Hepatocyte (in vitro differentiated cells): ENCODE results near the gene CCDC93. TPM values are rescaled to one million over a fixed set of nuclear protein-coding genes. Genes with fewer than 3 reads are reported as not detected.
A peak's percentile ranks its signal among the peaks of the same experiment; 100 is the strongest.

Experiments
- DNase-seq: peaks from one replicate; pipeline ENCODE4 v3.0.0-alpha.2; 2016; ENCODE audit warnings: low spot score
- H2AFZ ChIP-seq: fragments of 200-600 bp; sonication (generic); 2 replicates; pipeline ENCODE4 v1.6.0; 2016; ENCODE audit warnings: antibody characterized with exemption, mild to moderate bottlenecking
- H3K27ac ChIP-seq: fragments of 200-600 bp; sonication (generic); 2 replicates; pipeline ENCODE4 v1.5.1; 2016; ENCODE audit warnings: mild to moderate bottlenecking
- H3K27me3 ChIP-seq: fragments of 200-600 bp; sonication (generic); 2 replicates; pipeline ENCODE4 v1.6.1; 2016
- H3K36me3 ChIP-seq: fragments of 200-600 bp; sonication (generic); replicated peaks from 2 replicates; pipeline ENCODE4 v1.5.1; 2016; ENCODE audit warnings: low read depth; ENCODE audit not compliant: insufficient read depth
- H3K4me1 ChIP-seq: fragments of 200-600 bp; sonication (generic); 2 replicates; pipeline ENCODE4 v1.5.1; 2016; ENCODE audit warnings: mild to moderate bottlenecking, moderate library complexity; ENCODE audit not compliant: insufficient read depth
- H3K4me2 ChIP-seq: fragments of 200-600 bp; sonication (generic); 2 replicates; pipeline ENCODE4 v1.6.0; 2016
- H3K4me3 ChIP-seq: fragments of 200-600 bp; sonication (generic); 2 replicates; pipeline ENCODE4 v1.5.1; 2016; ENCODE audit warnings: mild to moderate bottlenecking
- H3K79me2 ChIP-seq: fragments of 200-600 bp; sonication (generic); 2 replicates; pipeline ENCODE4 v1.6.0; 2017; ENCODE audit warnings: mild to moderate bottlenecking
- H3K9me2 ChIP-seq: fragments of 200-600 bp; sonication (generic); replicated peaks from 2 replicates; pipeline ENCODE4 v1.6.0; 2017; ENCODE audit warnings: mild to moderate bottlenecking; ENCODE audit not compliant: insufficient read depth
- H3K9me3 ChIP-seq: fragments of 200-600 bp; sonication (generic); 2 replicates; pipeline ENCODE4 v1.5.1; 2016; ENCODE audit warnings: low read depth, mild to moderate bottlenecking
- H4K20me1 ChIP-seq: fragments of 200-600 bp; sonication (generic); 2 replicates; pipeline ENCODE4 v1.6.0; 2016; ENCODE audit warnings: mild to moderate bottlenecking; ENCODE audit not compliant: insufficient read depth, poor library complexity, severe bottlenecking
- CTCF ChIP-seq: fragments of 200-600 bp; sonication (generic); IDR thresholded peaks from 2 replicates; pipeline ENCODE4 v1.5.1; 2016; ENCODE audit warnings: antibody characterized with exemption, mild to moderate bottlenecking; ENCODE audit not compliant: poor library complexity
- EZH2 ChIP-seq: fragments of 200-600 bp; sonication (generic); IDR thresholded peaks from 2 replicates; pipeline ENCODE4 v1.6.1; 2016; ENCODE audit warnings: antibody characterized with exemption, mild to moderate bottlenecking, borderline replicate concordance
- EZH2phosphoT487 ChIP-seq: fragments of 200-600 bp; sonication (generic); IDR thresholded peaks from one replicate; pipeline ENCODE4 v1.6.1; 2018; ENCODE audit warnings: antibody characterized with exemption, mild to moderate bottlenecking, low read depth, moderate library complexity; ENCODE audit not compliant: unreplicated experiment, severe bottlenecking
- whole genome bisulfite sequencing: methylation state at CpG from one replicate; pipeline ENCODE4 v1.1.6; 2016; ENCODE audit warnings: low lambda C conversion rate; ENCODE audit errors: missing lambda C conversion rate; 5-methylcytosine and 5-hydroxymethylcytosine counted together
- polyA plus RNA-seq: library from polyadenylated mRNA; unstranded; fragments of >200 nt; fragmentation: Nextera tagmentation; extraction: Ambion mirVana; gene quantifications from 2 replicates; pipeline ENCODE4 v1.2.1, GENCODE V29; 2016
- total RNA-seq: library from RNA; depleted of rRNA; stranded (reverse); fragments of >200 nt; gene quantifications from 2 replicates; pipeline ENCODE4 v1.2.3, GENCODE V29; 2014

Gene CCDC93
- total and polyA plus RNA-seq, 2 experiments from 2014 or later: 13.2 to 37.4 TPM

DNA sequence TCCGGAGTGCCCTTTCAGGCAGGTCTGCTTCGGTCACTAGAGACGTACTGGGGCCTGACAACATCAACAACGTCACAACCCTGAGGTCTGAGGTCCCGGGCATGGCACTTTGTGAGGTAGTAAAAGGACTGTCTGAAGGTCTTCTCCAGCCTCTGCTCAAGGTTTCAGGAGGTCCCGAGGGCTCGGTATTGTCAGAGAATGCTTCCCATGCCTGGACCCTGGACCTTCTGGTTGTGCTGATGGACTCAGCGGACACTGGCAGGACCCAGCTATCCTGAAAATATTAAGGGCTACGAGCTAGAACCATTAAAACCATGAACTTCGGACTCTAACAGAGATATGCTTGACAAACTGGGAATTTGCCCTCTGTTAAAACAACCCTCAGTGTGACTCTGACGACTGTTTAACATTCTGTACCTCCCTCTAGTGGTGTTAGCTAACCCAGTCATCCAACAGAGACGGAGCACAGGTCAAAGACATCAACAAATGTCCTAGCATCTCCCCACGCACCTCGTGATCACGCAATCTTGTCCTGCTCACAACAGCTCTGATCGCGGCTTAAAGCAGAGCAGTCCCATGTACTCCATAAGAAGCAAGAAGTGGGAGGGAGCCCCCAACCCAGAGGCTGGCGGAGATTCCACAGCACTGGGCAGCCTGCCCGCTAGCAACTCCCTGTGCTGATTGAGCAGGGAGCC, 96.5 kb downstream of the CCDC93 start:
- Histone ChIP-seq H3K27me3 (no peaks in the 10 kb centered on the region), H3K4me2 (peak overlapping the region; percentile 21), H3K79me2 (no peaks in the 10 kb centered on the region), H3K36me3 (no peaks in the 10 kb centered on the region), H3K27ac (peak overlapping the region; percentile 59), H3K4me1 (no peaks in the 10 kb centered on the region), H3K4me3 (no peak overlapping the region), H2AFZ (no peak overlapping the region), H3K9me2 (no peaks in the 10 kb centered on the region), H4K20me1 (no peaks in the 10 kb centered on the region), H3K9me3 (no peaks in the 10 kb centered on the region)
- 77% methylated on average over 19 of the region's 19 CpGs for WGBS
- peak; percentile 70 for DNase-seq
- peak; percentile 50 for TF ChIP-seq CTCF
- no peak for TF ChIP-seq EZH2

DNA sequence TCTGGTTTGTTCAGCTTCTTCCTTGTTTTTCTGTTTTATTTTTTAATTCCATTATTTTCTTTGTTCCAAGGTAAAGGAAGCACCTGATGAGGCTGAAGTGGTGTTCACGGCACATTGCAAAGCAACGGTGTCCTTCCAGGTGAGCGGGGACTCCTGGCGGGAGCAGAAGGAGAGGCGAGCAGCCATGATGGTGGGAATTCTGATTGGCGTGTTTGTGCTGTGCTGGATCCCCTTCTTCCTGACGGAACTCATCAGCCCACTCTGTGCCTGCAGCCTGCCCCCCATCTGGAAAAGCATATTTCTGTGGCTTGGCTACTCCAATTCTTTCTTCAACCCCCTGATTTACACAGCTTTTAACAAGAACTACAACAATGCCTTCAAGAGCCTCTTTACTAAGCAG, 110.9 kb downstream of the CCDC93 start:
- Histone ChIP-seq H3K27me3 (no peaks in the 10 kb centered on the region), H3K4me1 (no peaks in the 10 kb centered on the region), H3K36me3 (no peaks in the 10 kb centered on the region), H3K4me3 (no peak overlapping the region), H2AFZ (no peak overlapping the region), H3K79me2 (no peaks in the 10 kb centered on the region), H3K9me2 (no peaks in the 10 kb centered on the region), H3K27ac (no peak overlapping the region), H3K4me2 (no peak overlapping the region), H4K20me1 (no peaks in the 10 kb centered on the region), H3K9me3 (no peaks in the 10 kb centered on the region)
- no peak for DNase-seq
- 89% methylated on average over 7 of the region's 7 CpGs for WGBS
- TF ChIP-seq EZH2phosphoT487: no peak
- no peak for TF ChIP-seq EZH2
- no peak for TF ChIP-seq CTCF

DNA sequence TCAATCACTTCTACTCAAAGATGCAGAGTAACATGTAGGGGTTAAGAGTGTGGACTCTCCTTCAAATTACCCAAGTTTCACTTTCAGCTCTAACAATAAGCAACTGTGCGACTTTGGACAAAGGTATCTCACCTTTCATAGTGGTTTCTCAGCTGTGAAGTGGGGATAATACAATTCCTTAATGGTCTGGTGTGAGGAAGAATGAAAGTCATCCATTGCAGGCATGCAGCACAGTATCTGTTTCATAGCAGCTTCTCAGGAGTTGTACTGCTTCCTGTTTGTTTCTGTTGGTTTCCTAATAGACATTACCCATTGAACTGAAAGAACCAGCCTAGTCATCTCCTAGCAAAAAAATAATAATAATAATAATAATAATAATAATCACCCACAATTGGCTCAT, 125.0 kb downstream of the CCDC93 start:
- no peaks in the 10 kb centered on the region for H3K9me2 ChIP-seq
- H3K79me2 ChIP-seq: no peaks in the 10 kb centered on the region
- H3K36me3 ChIP-seq: no peaks in the 10 kb centered on the region
- H3K4me2 ChIP-seq: no peak overlapping the region
- H3K9me3 ChIP-seq: no peaks in the 10 kb centered on the region
- H3K4me3 ChIP-seq: no peak overlapping the region
- H2AFZ ChIP-seq: no peak overlapping the region
- no peaks in the 10 kb centered on the region for H4K20me1 ChIP-seq
- no peaks in the 10 kb centered on the region for H3K4me1 ChIP-seq
- TF ChIP-seq EZH2phosphoT487 (no peak), EZH2 (no peak), CTCF (no peak)
- no peak for DNase-seq
- no peaks in the 10 kb centered on the region for H3K27me3 ChIP-seq
- WGBS: 81% methylated on average over 1 of the region's 1 CpG
- no peak overlapping the region for H3K27ac ChIP-seq

GRCh38 chr2:117885308-117885707, 128.6 kb downstream of the CCDC93 start:
- TF ChIP-seq EZH2phosphoT487: no peak
- no peak for TF ChIP-seq CTCF
- TF ChIP-seq EZH2: no peak
- DNase-seq: no peak
- Histone ChIP-seq H4K20me1 (no peaks in the 10 kb centered on the region), H3K27ac (no peak overlapping the region), H3K79me2 (no peaks in the 10 kb centered on the region), H3K4me2 (no peak overlapping the region), H3K9me2 (no peaks in the 10 kb centered on the region), H3K4me3 (no peak overlapping the region), H3K4me1 (no peaks in the 10 kb centered on the region), H3K36me3 (no peaks in the 10 kb centered on the region), H2AFZ (no peak overlapping the region), H3K9me3 (no peaks in the 10 kb centered on the region), H3K27me3 (no peaks in the 10 kb centered on the region)
- 66% methylated on average over 2 of the region's 2 CpGs for WGBS
